ENCODE data around the gene INCENP. TPM values are rescaled to one million over a fixed set of nuclear protein-coding genes. Genes with fewer than 3 reads are reported as not detected.

The INCENP gene
- total and polyA plus RNA-seq, 2 experiments from 2014 or later: 35.6 to 131 TPM

DNA sequence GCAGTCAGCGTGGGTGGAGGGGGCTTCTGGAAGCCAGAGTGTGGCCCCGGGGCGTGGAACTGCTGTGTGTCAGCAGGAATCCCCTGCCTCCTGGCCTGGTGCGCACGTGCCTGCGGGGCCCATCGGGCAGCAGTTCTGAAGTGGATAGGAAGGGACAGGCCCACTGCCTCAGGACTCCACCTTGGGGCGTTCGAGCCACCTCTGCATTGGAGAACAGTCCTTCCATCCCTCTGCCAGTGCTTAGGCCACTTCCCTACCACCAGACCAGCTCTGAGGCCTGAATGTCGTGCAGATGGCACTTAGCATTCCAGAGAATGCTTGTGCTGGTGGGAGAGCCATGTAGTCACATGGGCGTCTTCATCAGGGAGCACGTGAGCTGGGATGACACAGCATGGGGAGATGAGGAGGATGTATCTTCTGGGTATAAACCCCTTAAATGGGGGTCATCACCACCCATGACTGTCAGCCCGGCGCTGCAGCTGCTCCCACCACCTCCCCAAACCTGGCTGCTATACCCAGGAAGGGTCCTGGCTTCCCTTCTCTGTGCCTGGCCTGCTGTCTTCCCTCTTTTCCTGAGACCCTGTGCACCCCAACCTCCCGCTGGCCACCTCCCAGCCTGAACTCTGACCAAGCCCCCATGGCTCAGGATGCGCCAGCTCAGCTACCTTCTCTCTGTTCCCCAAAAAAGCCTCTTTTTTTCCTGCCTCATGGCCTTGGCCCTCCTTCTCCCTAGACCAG is 9.7 kb downstream of the INCENP start:
- no peaks in the 10 kb centered on the region for H3K4me1 ChIP-seq (ENCODE audit: insufficient read depth)
- peaks cover 6% of the 10 kb centered on the region; the same call in 1 of the 2 replicates for H3K36me3 ChIP-seq (ENCODE audit: insufficient read depth)
- H3K4me2 ChIP-seq: no peak overlapping the region
- peak overlapping the region; percentile 52; the same call in 1 of the 2 replicates for H3K27ac Mint-ChIP-seq
- no peaks in the 10 kb centered on the region for H3K9me3 Mint-ChIP-seq
- no peak for ATAC-seq
- no peaks in the 10 kb centered on the region for H3K27me3 ChIP-seq (ENCODE audit: insufficient read depth)
- DNase-seq (ENCODE audit: low spot score): no peak
- H3K27me3 Mint-ChIP-seq (ENCODE audit: insufficient read depth, low read depth, poor library complexity): peaks cover 5% of the 10 kb centered on the region
- H3F3A ChIP-seq (replicated peaks; ENCODE audit: low read depth): no peaks in the 10 kb centered on the region
- peaks cover 24% of the 10 kb centered on the region for H4K20me1 ChIP-seq (replicated peaks; ENCODE audit: insufficient read depth)
- H3K4me3 Mint-ChIP-seq: no peak overlapping the region; the same call in 2 of the 3 replicates
- no peaks in the 10 kb centered on the region; the same call in 2 of the 3 replicates for H3K4me1 Mint-ChIP-seq
- H2AFZ ChIP-seq: no peak overlapping the region
- H3K9me2 ChIP-seq (ENCODE audit: insufficient read depth): no peaks in the 10 kb centered on the region
- peaks cover 60% of the 10 kb centered on the region for H3K36me3 Mint-ChIP-seq (ENCODE audit: low read depth)
- H3K79me2 ChIP-seq (replicated peaks; ENCODE audit: insufficient read depth): peaks cover 91% of the 10 kb centered on the region
- TF ChIP-seq EZH2 (IDR thresholded peaks at IDR 0.05; ENCODE audit: low read depth, unreplicated experiment): no peak
- no peak for TF ChIP-seq ZNF331 (CRISPR knock-in tag; IDR thresholded peaks at IDR 0.05; ENCODE audit: low read depth)
- TF ChIP-seq, protein P1, sequence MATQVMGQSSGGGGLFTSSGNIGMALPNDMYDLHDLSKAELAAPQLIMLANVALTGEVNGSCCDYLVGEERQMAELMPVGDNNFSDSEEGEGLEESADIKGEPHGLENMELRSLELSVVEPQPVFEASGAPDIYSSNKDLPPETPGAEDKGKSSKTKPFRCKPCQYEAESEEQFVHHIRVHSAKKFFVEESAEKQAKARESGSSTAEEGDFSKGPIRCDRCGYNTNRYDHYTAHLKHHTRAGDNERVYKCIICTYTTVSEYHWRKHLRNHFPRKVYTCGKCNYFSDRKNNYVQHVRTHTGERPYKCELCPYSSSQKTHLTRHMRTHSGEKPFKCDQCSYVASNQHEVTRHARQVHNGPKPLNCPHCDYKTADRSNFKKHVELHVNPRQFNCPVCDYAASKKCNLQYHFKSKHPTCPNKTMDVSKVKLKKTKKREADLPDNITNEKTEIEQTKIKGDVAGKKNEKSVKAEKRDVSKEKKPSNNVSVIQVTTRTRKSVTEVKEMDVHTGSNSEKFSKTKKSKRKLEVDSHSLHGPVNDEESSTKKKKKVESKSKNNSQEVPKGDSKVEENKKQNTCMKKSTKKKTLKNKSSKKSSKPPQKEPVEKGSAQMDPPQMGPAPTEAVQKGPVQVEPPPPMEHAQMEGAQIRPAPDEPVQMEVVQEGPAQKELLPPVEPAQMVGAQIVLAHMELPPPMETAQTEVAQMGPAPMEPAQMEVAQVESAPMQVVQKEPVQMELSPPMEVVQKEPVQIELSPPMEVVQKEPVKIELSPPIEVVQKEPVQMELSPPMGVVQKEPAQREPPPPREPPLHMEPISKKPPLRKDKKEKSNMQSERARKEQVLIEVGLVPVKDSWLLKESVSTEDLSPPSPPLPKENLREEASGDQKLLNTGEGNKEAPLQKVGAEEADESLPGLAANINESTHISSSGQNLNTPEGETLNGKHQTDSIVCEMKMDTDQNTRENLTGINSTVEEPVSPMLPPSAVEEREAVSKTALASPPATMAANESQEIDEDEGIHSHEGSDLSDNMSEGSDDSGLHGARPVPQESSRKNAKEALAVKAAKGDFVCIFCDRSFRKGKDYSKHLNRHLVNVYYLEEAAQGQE (IDR thresholded peaks at IDR 0.05; ENCODE audit: unreplicated experiment): no peak
- TF ChIP-seq STAT1 (IDR thresholded peaks at IDR 0.05; ENCODE audit: unreplicated experiment): no peak
- no peak for TF ChIP-seq POLR2AphosphoS5 (IDR thresholded peaks at IDR 0.05; ENCODE audit: low read depth)
- TF ChIP-seq, protein P2, sequence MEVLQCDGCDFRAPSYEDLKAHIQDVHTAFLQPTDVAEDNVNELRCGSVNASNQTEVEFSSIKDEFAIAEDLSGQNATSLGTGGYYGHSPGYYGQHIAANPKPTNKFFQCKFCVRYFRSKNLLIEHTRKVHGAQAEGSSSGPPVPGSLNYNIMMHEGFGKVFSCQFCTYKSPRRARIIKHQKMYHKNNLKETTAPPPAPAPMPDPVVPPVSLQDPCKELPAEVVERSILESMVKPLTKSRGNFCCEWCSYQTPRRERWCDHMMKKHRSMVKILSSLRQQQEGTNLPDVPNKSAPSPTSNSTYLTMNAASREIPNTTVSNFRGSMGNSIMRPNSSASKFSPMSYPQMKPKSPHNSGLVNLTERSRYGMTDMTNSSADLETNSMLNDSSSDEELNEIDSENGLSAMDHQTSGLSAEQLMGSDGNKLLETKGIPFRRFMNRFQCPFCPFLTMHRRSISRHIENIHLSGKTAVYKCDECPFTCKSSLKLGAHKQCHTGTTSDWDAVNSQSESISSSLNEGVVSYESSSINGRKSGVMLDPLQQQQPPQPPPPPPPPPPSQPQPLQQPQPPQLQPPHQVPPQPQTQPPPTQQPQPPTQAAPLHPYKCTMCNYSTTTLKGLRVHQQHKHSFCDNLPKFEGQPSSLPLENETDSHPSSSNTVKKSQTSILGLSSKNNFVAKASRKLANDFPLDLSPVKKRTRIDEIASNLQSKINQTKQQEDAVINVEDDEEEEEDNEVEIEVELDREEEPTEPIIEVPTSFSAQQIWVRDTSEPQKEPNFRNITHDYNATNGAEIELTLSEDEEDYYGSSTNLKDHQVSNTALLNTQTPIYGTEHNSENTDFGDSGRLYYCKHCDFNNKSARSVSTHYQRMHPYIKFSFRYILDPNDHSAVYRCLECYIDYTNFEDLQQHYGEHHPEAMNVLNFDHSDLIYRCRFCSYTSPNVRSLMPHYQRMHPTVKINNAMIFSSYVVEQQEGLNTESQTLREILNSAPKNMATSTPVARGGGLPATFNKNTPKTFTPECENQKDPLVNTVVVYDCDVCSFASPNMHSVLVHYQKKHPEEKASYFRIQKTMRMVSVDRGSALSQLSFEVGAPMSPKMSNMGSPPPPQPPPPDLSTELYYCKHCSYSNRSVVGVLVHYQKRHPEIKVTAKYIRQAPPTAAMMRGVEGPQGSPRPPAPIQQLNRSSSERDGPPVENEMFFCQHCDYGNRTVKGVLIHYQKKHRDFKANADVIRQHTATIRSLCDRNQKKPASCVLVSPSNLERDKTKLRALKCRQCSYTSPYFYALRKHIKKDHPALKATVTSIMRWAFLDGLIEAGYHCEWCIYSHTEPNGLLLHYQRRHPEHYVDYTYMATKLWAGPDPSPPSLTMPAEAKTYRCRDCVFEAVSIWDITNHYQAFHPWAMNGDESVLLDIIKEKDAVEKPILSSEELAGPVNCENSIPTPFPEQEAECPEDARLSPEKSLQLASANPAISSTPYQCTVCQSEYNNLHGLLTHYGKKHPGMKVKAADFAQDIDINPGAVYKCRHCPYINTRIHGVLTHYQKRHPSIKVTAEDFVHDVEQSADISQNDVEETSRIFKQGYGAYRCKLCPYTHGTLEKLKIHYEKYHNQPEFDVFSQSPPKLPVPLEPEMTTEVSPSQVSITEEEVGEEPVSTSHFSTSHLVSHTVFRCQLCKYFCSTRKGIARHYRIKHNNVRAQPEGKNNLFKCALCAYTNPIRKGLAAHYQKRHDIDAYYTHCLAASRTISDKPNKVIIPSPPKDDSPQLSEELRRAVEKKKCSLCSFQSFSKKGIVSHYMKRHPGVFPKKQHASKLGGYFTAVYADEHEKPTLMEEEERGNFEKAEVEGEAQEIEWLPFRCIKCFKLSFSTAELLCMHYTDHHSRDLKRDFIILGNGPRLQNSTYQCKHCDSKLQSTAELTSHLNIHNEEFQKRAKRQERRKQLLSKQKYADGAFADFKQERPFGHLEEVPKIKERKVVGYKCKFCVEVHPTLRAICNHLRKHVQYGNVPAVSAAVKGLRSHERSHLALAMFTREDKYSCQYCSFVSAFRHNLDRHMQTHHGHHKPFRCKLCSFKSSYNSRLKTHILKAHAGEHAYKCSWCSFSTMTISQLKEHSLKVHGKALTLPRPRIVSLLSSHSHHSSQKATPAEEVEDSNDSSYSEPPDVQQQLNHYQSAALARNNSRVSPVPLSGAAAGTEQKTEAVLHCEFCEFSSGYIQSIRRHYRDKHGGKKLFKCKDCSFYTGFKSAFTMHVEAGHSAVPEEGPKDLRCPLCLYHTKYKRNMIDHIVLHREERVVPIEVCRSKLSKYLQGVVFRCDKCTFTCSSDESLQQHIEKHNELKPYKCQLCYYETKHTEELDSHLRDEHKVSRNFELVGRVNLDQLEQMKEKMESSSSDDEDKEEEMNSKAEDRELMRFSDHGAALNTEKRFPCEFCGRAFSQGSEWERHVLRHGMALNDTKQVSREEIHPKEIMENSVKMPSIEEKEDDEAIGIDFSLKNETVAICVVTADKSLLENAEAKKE (CRISPR knock-in tag; IDR thresholded peaks at IDR 0.05): no peak
- no peak for TF ChIP-seq NANOG (IDR thresholded peaks at IDR 0.05; ENCODE audit: borderline replicate concordance)
- TF ChIP-seq CREB1 (CRISPR knock-in tag; IDR thresholded peaks at IDR 0.05; ENCODE audit: low read depth): no peak
- TF ChIP-seq, protein P3, sequence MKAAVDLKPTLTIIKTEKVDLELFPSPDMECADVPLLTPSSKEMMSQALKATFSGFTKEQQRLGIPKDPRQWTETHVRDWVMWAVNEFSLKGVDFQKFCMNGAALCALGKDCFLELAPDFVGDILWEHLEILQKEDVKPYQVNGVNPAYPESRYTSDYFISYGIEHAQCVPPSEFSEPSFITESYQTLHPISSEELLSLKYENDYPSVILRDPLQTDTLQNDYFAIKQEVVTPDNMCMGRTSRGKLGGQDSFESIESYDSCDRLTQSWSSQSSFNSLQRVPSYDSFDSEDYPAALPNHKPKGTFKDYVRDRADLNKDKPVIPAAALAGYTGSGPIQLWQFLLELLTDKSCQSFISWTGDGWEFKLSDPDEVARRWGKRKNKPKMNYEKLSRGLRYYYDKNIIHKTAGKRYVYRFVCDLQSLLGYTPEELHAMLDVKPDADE (IDR thresholded peaks at IDR 0.05): no peak
- TF ChIP-seq, protein P4, sequence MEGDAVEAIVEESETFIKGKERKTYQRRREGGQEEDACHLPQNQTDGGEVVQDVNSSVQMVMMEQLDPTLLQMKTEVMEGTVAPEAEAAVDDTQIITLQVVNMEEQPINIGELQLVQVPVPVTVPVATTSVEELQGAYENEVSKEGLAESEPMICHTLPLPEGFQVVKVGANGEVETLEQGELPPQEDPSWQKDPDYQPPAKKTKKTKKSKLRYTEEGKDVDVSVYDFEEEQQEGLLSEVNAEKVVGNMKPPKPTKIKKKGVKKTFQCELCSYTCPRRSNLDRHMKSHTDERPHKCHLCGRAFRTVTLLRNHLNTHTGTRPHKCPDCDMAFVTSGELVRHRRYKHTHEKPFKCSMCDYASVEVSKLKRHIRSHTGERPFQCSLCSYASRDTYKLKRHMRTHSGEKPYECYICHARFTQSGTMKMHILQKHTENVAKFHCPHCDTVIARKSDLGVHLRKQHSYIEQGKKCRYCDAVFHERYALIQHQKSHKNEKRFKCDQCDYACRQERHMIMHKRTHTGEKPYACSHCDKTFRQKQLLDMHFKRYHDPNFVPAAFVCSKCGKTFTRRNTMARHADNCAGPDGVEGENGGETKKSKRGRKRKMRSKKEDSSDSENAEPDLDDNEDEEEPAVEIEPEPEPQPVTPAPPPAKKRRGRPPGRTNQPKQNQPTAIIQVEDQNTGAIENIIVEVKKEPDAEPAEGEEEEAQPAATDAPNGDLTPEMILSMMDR (conservative IDR thresholded peaks at IDR 0.05; ENCODE audit: low read depth in 2 of 2): no peak
- TF ChIP-seq EZH2phosphoT487 (IDR thresholded peaks at IDR 0.05; ENCODE audit: unreplicated experiment): no peak
- no peak for TF ChIP-seq ZNF114 (CRISPR knock-in tag; IDR thresholded peaks at IDR 0.05)
- no peak for TF ChIP-seq JUNB (IDR thresholded peaks at IDR 0.05; ENCODE audit: unreplicated experiment)
- H3K4me3 ChIP-seq: no peak overlapping the region
- H3K27ac ChIP-seq (ENCODE audit: low read depth): no peak overlapping the region

All from GM23338 (cell line).